Activated CD4-positive, CD25-positive, alpha-beta regulatory T cell treated with anti-CD3 and anti-CD28 coated beads, Interleukin-2, amount 50 U/mL, for 16 hours (primary cell): ENCODE data around the gene SUSD1.
"Not testable (repeated sequence)": the region's sequence is repeated elsewhere in the genome, so short reads cannot be mapped to it uniquely, and the experiment has no call there.

Source experiments
- DNase-seq: peaks from one replicate; pipeline ENCODE4 v3.0.0-alpha.2; 2020; ENCODE audit warnings: low read depth, low spot score

The SUSD1 gene

GRCh38 chr9:112174965-112175795, at the start of gene SUSD1:
TSS of gene SUSD1 (minus strand) at chr9:112175297. CDS start at chr9:112175235, 62 bp downstream.
- DNase-seq: no peak

DNA sequence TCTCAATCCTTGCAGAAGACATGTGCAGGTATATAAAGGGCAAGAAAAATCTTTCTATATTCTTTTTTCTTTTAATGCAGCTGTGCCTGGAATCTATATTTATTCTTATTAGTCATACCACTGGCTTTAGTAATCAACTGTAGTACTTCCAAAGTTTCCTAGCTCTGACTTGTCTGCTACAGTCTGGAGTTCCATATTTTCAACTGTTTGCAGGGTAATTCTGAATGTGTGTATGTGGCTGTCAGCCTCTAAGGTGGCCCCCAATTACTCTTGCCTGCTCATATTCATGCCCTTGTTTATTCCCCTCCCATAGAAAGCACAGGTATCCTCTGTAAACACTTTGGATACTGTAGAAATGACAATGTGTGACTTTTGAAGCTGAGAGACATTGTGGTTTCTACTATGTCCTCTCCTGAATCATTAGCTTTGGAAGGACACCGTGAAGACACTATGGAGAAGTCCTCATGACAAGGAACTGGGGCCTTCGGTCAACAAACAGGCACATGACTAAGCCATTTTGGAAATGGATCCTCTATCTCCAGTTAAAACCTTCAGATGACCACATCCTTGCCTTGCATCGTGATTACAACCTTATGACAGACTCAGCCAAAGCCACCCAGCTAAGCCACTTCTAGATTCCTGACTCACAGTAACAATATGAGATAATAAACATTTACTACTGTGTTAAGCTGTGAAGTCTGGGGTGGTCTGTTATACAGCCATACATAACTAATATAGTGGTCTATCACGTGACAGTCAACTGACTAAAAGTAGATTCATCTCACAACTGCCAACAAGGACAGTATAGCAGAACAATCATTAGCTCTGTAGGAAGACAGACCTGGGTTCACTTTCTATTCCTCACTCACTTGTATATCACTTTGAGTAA, 49.5 kb upstream of the SUSD1 start:
- no peak for DNase-seq

DNA sequence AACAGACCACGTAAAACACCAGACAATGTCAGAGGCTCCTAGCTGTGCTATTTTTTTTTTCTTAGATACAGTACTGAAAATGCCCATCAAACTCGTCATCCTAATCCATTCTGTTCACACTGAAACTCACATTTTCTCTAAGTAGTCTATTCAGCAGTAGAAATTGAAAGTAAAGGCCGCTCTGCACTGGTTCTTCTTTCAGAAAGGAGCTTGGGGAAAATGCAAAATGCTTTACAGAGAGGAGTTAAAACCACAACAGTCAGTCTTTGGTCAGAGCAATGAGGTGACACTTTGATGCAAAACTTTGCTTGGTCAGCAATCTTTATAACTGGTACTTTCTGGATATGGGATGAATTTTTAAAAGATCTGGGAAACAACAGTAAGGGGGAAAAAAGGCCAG, 43.8 kb upstream of the SUSD1 start:
- DNase-seq: no peak

DNA sequence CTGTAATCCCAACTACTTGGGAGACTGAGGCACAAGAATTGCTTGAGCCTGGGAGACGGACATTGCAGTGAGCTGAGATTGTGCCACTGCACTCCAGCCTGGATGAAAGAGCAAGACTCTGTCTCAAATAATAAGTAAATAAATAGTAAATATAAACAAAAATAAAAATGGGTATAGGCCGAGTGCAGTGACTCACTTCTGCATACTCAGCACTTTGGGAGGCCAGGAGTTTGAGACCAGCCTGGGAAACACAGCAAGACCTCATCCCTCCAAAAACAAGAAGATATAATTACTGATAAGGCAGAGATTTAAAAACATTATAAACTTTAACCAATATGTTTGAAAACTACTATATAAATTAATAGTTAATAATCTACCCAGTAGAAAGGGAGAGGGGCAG, 37.8 kb upstream of the SUSD1 start:
- DNase-seq: no peak

DNA sequence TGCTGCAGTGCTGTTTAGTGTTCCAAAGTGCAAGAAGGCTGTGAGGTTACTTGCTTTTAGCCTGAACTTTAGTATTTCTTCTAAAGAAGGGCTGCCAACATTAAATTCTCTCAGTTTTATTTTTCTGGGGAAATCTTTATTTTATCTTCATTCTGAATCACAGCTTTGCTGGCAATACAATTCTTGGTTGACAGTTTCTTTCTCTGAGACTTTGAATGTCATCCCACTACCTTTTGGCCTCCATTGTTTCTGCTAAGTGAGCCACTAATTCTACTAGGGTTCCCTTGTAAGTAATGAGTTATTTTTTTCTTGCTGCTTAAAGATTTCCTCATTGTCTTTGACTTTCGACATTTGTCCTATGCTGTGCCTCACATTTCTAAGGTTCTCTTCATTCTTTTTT, 32.4 kb upstream of the SUSD1 start:
- no peak for DNase-seq

GRCh38 chr9:112203536-112203935, 28.4 kb upstream of the SUSD1 start:
- DNase-seq: no peak

- DNase-seq: no peak
Measured at GRCh38 chr9:112200711-112201110, 25.6 kb upstream of the SUSD1 start.

GRCh38 chr9:112198646-112199045, 23.5 kb upstream of the SUSD1 start:
- no peak for DNase-seq

- DNase-seq: no peak
Measured at GRCh38 chr9:112194969-112195431, 19.9 kb upstream of the SUSD1 start.

DNA sequence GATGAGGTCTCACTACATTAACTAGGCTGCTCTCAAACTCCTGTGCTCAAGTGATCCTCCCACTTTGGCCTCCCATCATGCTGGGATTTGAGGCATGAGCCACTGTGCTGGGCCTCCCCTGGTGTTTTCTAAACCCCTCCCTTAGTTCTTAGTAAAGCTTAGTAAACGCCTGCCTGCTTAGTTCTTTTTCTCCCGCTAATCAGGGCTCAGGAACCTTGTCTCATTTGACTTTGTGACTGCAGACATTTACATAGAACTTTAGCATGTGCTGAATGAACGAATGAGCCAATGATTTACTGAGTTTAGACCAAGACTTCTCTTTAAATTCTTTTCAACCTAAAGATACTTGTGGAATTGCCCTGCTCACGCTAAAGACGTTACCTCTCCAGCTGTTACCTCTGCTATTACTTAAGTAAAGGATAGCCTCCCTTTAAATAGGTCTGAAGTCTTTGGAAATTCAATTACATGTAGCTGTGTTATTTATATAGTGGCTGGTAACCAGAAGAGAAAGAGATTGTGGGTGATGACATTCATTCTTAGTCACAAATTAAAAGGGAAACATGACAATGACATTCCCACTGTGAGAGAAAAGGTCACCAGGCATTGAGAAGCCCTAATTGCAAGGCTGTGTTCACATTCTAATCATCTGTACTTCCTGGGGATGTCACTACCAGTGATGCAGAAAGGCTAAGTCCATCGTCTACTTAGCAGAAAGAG, 18.6 kb upstream of the SUSD1 start:
- DNase-seq: no peak

- DNase-seq: not testable (repeated sequence)
Measured at GRCh38 chr9:112190320-112190719, 15.2 kb upstream of the SUSD1 start.

GRCh38 chr9:112188884-112189283, 13.8 kb upstream of the SUSD1 start:
- DNase-seq: no peak

DNA sequence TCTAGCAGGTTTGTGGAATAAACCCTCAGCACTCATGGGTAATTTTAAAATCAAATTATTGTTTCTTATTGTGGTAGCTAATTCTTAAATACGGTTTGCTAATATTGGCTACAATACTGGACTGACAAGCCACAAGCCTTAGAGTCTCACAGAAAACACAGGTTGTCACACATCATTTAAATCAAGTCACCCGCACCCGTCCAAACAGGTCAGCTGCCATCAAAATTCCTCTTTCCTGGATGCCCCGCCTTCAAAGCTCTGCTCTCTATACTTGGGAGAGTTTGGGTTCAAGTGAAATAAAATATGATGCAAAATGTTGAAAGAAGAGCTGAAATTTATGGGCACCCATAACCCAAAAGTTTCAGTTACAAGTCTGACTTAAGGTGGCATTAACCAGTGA, 12.3 kb upstream of the SUSD1 start:
- no peak for DNase-seq

DNA sequence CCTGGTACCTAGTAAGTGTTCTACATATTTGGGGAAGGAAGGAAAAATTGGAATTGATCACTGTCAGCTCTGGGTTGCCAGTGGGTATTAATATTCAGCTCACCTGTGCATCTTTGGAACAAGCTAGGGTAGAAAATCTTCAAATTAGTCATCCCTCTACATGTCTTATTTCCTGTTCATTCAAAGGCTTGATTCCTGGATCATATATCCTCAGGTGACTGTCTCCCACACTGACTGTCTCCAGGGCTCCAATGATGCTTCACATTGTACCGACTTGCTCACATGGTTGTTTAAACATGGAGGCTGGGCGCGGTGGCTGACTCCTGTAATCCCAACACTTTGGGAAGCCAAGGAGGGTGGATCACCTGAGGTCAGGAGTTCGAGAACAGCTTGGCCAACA, 11.6 kb upstream of the SUSD1 start:
- DNase-seq: no peak

- DNase-seq: no peak
Measured at GRCh38 chr9:112184946-112185345, 9.8 kb upstream of the SUSD1 start.

GRCh38 chr9:112184221-112184620, 9.1 kb upstream of the SUSD1 start:
- no peak for DNase-seq

GRCh38 chr9:112180387-112180881, 5.3 kb upstream of the SUSD1 start:
- DNase-seq: no peak

GRCh38 chr9:112179816-112180215, 4.7 kb upstream of the SUSD1 start:
- DNase-seq: no peak

DNA sequence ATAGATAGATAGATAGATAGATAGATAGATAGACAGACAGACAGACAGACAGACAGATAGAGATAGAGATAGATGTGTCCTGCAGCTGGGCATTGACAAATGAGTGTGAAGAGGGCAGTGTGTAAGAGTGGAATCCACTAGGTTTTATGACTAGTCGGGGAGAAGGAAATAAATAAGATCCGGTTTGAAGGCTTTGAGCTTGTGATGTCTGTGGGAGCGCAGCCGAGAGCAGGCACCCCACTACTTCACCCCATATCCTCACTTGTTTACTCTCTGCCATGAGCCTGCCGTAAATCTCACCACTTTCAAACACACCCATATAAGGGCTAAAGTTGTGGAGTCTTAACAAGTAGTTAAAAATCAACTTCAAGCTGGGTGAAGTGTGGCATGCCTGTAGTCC, 1.4 kb upstream of the SUSD1 start:
- DNase-seq: no peak

GRCh38 chr9:112175796-112176315, 759 bp upstream of the SUSD1 start:
- DNase-seq: no peak

DNA sequence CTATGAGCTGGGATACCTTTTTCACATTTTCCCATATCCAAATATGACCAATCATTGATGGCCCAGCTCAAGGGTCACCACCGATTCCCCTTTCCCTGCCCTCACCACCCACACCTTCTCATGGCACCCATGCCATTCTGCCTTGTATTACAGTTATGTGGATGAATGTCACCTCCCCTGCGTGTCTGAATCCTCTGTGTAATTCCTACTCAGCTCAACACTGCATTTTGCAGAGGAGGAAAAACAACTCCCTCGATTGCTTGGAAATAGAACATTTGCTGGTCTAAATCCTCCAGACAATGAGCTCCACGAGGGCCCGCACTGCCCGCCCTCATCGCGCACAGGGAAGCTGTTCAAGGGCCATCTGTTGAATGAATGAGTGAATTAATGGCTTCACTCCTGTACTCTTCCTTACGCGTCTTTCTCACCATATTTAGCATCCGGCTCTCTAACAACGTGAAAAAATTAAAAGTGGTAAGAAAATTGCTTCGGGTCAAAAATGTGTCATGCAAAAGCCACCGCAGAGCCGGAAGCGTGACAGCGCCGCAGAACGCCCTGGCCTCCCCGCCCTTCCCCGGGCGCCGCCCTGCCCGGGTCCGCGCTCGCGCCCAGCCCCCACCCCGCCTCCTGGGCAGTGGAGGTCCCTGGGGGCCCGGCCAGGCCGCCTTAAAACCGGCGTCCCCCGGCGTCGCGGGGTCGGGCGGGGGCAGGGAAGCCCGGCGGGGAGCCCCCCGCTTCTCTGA, 704 bp downstream of the SUSD1 start:
- peak; percentile 24 for DNase-seq
